Stimulated activated CD8-positive, alpha-beta memory T cell treated with anti-CD3 and anti-CD28 coated beads, Interleukin-12 subunit alpha, Interleukin-12 subunit beta, amount 100 ng/mL, for 24 hours (primary cell): ENCODE data around the gene RIMKLB.
"Not testable (repeated sequence)": the region's sequence is repeated elsewhere in the genome, so short reads cannot be mapped to it uniquely, and the experiment has no call there.

Experiments
- DNase-seq: peaks from one replicate; pipeline ENCODE4 v3.0.0-alpha.2; 2020; ENCODE audit errors: extremely low read depth

Gene RIMKLB

DNA sequence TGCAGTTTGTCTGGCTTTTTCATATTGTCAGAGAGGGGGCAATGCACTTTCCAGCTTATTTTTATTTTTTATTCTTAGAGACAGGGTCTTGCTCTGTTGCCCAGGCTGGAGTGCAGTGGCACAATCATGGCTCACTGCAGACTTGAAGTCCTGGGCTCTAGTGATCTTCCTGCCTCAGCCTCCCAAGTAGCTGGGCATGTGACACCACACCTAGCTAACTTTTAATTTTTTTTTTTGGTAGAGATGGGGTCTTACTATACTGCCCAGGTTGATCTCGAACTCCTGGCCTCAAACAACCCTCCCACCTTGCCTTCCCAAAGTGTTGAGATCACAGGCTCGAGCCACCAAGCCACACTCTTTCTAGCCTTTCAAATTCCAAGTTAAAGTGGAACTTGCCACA is 120.7 kb downstream of the RIMKLB start:
- no peak for DNase-seq

DNA sequence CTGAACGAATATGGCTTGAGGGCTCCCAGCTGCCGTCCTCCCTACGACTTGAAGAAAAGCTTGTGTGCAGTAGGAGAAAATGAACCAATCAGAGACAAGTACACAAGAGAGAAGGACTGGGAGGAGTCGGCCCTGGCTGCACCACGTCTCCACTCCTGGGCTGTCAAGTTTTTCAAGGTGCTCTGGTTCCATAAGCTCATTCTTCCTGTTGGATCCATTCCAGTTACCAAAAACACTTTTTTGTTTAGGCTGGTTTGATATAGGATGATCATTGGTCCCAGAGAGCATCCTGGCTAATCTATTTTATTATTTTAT is 121.8 kb downstream of the RIMKLB start:
- DNase-seq: no peak

DNA sequence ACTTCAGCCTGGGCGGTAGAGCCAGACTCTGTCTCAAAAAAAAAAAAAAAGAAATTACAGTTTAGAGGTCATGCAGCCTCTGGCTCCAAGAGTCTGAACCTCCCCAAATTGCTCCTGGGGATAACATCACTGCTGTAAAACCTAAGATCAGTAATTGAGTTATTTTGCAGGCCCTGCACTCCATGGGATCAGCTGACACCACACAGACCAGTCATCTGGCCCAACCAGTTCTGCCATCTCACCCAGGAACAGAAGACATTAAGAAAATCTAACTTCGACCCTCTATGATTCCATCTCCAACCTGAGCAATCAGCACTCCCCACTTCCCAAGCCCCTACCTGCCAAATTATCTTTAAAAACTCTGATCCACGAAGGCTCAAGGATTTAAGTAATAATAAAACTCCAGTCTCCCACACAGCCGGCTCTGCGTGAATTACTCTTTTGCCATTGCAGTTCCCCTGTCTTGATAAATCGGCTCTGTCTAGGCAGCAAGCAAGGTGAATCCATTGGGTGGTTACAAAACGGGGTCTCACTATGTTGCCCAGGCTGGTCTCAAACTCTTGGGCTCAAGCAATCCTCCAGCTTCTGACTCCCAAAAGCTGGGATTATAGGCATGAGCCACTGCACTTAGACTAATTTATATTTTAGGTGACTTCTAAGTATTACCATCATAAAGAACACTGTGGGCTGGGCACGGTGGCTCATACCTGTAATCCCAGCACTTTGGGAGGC is 123.1 kb downstream of the RIMKLB start:
- DNase-seq: not testable (repeated sequence)

DNA sequence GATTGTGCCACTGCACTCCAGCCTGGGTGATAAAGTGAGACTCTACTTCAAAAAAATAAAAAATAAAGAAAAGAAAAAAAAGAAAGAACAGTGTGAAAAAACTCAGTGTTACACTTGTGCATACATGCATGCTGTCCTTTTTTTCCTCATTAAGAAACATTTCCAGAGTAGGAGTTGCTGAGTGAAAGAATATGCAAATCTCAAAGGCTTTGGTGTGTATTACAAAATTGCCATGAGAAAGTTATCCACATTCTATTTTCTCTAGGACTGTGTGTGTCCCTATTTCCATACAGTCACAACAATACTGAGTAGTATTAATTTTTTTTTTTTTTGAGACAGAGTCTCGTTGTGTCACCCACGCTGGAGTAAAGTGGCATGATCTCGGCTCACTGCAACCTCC is 123.8 kb downstream of the RIMKLB start:
- DNase-seq: no peak

DNA sequence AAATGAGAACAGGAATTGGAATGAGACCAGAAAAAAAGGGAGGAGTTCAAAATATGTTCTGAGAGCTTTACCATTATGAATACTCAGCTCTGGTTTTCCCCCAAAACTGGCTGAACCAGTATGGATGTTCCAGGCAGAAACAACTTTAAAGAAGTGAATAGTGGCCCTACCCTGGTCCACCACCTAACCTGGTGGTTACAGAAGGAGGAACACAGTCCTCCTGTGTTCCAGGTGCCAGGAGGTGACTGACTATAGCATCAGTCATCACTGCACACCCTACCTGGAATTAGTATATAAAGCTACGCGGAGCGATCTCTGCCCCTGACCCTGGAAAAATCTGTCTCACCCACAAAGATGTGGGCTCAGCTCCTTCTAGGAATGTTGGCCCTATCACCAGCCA is 124.5 kb downstream of the RIMKLB start, which contains the start of gene A2ML1:
Gene A2ML1 (plus strand): TSS at position 324 of the 400 bp plus-strand sequence. CDS start 31 bp downstream, at position 355.
- no peak for DNase-seq

DNA sequence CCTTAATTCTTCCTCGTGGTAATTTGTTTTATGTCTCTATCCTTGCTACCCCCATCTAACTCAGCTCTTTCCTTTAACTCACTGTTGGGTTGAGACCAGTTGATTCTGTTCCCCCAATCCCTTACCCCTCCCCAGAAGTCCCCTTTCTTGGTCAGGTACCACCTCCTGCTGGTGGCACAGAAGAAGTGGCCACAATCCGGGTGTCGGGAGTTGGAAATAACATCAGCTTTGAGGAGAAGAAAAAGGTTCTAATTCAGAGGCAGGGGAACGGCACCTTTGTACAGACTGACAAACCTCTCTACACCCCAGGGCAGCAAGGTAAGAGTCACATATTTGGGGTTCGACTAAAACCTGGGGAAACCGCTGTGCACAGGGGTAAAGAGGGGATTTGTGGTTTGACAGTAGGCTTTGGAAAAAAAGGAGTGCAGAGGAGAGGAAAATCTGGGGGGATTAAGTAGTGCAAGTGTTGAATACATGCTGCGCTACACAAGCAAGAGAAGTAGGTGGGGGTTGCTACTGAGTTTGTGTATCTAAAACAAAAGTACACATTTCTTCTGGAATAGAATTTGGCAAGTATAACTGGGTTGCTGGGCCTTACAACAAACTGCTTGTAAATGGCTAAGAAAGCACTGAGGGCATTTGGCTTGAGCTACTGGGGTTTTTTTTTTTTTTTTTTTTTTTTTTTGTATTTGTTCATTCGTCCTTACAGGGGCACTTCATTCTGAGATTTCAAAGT is 125.9 kb downstream of the RIMKLB start:
- DNase-seq: no peak

DNA sequence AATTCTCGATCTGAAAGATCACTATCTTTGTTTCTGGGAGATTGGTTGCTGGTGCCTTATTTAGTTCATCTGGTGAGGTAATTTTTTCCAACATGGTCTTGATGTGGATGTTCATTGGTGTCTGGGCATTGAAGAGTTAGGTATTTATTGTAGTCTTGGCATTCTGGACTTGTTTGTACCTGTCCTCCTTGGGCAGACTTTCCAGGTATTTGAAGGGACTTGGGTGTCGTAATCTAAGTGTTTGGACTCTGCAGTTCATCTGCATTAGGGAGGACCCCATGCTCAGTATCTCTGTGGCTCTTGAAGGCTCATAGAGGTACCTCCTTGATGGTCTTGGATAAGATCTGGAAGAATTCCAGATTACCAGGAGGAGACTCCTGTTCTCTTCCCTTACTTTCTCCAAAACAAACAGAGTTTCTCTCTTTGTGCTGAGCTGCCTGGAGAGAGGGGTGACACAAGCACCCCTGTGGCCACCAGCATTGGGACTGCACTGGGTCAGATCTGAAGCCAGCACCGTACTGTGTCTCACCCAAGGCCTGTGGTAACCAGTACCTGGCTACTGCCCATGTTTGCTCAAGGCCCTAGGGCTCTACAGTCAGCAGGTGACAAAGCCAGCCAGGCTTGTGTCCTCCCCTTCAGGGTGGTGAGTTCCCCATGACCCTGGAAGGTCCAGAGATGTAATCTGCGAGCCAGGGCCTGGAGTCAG is 129.9 kb downstream of the RIMKLB start:
- no peak for DNase-seq

DNA sequence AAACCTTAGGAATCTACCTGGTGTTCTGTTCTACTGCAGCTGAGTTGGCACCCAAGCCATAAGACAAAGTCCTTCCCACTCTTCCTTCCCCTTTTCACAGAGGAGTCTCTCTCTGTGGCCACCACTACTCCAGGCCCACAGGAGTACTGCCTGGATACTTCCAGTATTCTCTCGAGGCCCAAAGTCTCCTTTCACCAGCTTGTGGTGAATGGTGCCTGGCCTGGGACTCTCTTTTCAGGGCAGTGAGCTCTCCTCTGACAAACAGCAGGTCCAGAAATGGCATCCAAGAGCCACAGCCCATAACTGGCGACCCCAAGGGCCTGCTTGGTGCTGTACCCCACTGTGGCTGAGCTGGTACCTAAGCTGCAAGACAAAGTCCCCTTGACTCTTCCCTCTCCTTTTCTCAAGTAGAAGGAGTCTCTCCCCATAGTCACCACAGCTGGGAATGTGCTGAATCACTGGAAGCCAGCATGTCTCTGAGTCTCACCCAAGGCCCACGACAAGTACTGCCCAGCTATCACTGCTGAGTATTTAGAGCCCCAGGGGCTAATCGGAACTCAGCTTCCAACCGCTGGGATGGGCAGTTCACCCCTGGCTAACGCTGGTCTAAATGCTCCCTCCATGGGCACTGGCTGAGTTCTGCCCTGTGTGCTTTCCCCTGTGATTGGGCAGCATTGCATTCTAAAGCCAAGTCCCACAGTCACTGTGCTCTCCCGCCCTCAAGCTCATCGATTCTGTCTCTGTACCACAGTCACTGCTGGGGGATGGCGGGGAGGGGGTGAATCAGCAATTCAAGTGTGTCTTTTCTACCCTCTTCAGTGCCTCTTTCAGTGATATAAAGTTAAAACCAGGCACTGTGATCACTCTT is 130.7 kb downstream of the RIMKLB start:
- DNase-seq: no peak

DNA sequence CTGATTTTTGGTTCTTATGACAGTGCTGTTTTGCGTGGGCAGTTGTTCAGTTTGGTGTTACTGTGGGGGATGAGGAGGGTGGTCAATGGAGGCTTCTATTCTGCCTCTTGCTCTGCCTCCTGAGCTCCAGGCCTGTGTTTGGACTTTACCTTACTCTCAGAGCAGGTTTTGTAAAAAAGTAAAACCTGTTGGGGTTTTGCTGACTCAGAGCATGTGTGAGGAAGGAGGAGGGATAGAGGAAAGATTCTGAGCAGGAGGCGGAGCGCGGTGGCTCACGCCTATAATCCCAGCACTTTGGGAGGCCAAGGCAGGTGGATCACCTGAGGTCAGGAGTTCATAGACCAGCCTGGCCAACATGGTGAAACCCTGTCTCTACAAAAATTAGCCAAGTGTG is 131.3 kb downstream of the RIMKLB start:
- no peak for DNase-seq

DNA sequence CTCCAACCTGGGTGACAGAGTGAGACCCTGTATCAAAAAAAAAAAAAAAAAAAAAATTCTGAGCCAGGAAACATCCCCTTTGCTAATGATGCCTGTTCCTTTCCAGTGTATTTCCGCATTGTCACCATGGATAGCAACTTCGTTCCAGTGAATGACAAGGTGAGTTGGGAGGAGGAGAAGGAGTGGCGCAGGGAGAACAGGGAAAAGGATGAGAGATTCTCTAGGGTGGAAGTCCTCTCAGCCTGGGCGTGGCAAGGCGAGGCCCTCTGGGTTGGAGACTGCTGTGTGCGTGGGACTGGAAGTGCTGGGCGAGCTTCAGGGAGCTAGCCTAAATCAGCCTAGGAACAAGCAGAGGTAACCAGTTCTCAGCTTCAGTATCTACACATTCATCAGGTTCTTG is 131.8 kb downstream of the RIMKLB start:
- DNase-seq: no peak

DNA sequence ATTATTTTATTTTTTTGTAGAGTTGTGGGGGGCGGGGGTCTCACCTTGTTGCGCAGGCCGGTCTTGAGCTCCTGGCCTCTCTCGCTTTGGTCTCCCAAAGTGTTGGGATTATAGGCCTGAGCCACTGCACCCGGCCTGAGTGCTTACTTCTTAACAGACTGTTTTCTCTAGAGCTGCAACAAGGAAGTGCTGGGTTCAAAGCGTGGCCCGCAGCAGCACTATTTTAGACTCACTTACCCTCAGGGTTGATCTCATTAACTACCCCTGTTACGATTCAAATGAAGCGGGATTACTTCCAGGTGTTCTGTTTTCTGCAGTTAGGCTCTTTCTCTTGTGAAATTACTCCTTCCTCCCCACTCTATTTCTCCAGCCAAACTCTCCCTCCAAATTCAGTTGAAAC is 133.3 kb downstream of the RIMKLB start:
- no peak for DNase-seq

DNA sequence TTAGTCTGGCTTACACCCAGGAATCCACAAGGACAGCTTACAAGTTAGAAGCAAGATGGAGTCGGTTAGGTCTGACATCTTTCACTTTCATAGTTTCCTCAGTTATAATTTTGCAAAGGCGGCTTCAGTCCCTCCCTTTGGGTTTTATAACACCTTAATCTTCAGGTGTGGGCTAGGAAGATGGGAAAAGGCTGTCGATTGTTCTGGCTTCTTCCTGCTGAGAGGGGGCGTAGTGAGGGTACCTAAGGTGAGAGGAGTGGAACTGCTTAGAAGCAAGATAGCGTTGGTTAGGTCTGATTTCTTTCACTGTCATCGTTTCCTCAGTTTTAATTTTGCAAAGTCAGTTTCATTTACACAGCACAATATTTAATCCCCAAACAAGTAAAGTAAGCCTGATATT is 134.7 kb downstream of the RIMKLB start:
- no peak for DNase-seq
